Hepatocyte (in vitro differentiated cells): Measurements from ENCODE around the gene ASB15. TPM values are rescaled to one million over a fixed set of nuclear protein-coding genes. Genes with fewer than 3 reads are reported as not detected.

ENCODE experiments used
- DNase-seq: peaks from one replicate; pipeline ENCODE4 v3.0.0-alpha.2; 2016; ENCODE audit warnings: low spot score
- H2AFZ ChIP-seq: fragments of 200-600 bp; sonication (generic); 2 replicates; pipeline ENCODE4 v1.6.0; 2016; ENCODE audit warnings: antibody characterized with exemption, mild to moderate bottlenecking
- H3K27ac ChIP-seq: fragments of 200-600 bp; sonication (generic); 2 replicates; pipeline ENCODE4 v1.5.1; 2016; ENCODE audit warnings: mild to moderate bottlenecking
- H3K27me3 ChIP-seq: fragments of 200-600 bp; sonication (generic); 2 replicates; pipeline ENCODE4 v1.6.1; 2016
- H3K36me3 ChIP-seq: fragments of 200-600 bp; sonication (generic); replicated peaks from 2 replicates; pipeline ENCODE4 v1.5.1; 2016; ENCODE audit warnings: low read depth; ENCODE audit not compliant: insufficient read depth
- H3K4me1 ChIP-seq: fragments of 200-600 bp; sonication (generic); 2 replicates; pipeline ENCODE4 v1.5.1; 2016; ENCODE audit warnings: mild to moderate bottlenecking, moderate library complexity; ENCODE audit not compliant: insufficient read depth
- H3K4me2 ChIP-seq: fragments of 200-600 bp; sonication (generic); 2 replicates; pipeline ENCODE4 v1.6.0; 2016
- H3K4me3 ChIP-seq: fragments of 200-600 bp; sonication (generic); 2 replicates; pipeline ENCODE4 v1.5.1; 2016; ENCODE audit warnings: mild to moderate bottlenecking
- H3K79me2 ChIP-seq: fragments of 200-600 bp; sonication (generic); 2 replicates; pipeline ENCODE4 v1.6.0; 2017; ENCODE audit warnings: mild to moderate bottlenecking
- H3K9me2 ChIP-seq: fragments of 200-600 bp; sonication (generic); replicated peaks from 2 replicates; pipeline ENCODE4 v1.6.0; 2017; ENCODE audit warnings: mild to moderate bottlenecking; ENCODE audit not compliant: insufficient read depth
- H3K9me3 ChIP-seq: fragments of 200-600 bp; sonication (generic); 2 replicates; pipeline ENCODE4 v1.5.1; 2016; ENCODE audit warnings: low read depth, mild to moderate bottlenecking
- H4K20me1 ChIP-seq: fragments of 200-600 bp; sonication (generic); 2 replicates; pipeline ENCODE4 v1.6.0; 2016; ENCODE audit warnings: mild to moderate bottlenecking; ENCODE audit not compliant: insufficient read depth, poor library complexity, severe bottlenecking
- CTCF ChIP-seq: fragments of 200-600 bp; sonication (generic); IDR thresholded peaks from 2 replicates; pipeline ENCODE4 v1.5.1; 2016; ENCODE audit warnings: antibody characterized with exemption, mild to moderate bottlenecking; ENCODE audit not compliant: poor library complexity
- EZH2 ChIP-seq: fragments of 200-600 bp; sonication (generic); IDR thresholded peaks from 2 replicates; pipeline ENCODE4 v1.6.1; 2016; ENCODE audit warnings: antibody characterized with exemption, mild to moderate bottlenecking, borderline replicate concordance
- EZH2phosphoT487 ChIP-seq: fragments of 200-600 bp; sonication (generic); IDR thresholded peaks from one replicate; pipeline ENCODE4 v1.6.1; 2018; ENCODE audit warnings: antibody characterized with exemption, mild to moderate bottlenecking, low read depth, moderate library complexity; ENCODE audit not compliant: unreplicated experiment, severe bottlenecking
- WGBS: methylation state at CpG from one replicate; pipeline ENCODE4 v1.1.6; 2016; ENCODE audit warnings: low lambda C conversion rate; ENCODE audit errors: missing lambda C conversion rate; 5-methylcytosine and 5-hydroxymethylcytosine counted together
- polyA plus RNA-seq: library from polyadenylated mRNA; unstranded; fragments of >200 nt; fragmentation: Nextera tagmentation; extraction: Ambion mirVana; gene quantifications from 2 replicates; pipeline ENCODE4 v1.2.1, GENCODE V29; 2016
- total RNA-seq: library from RNA; depleted of rRNA; stranded (reverse); fragments of >200 nt; gene quantifications from 2 replicates; pipeline ENCODE4 v1.2.3, GENCODE V29; 2014

ASB15 gene
- total and polyA plus RNA-seq, 2 experiments from 2014 or later: not detected

- H3K4me3 ChIP-seq: no peak overlapping the region
- H3K27me3 ChIP-seq: no peaks in the 10 kb centered on the region
- no peak for DNase-seq
- H4K20me1 ChIP-seq: no peaks in the 10 kb centered on the region
- H3K4me1 ChIP-seq: no peaks in the 10 kb centered on the region
- no peaks in the 10 kb centered on the region for H3K9me2 ChIP-seq
- H3K4me2 ChIP-seq: no peak overlapping the region
- H3K9me3 ChIP-seq: no peaks in the 10 kb centered on the region
- peaks cover under 1% of the 10 kb centered on the region for H3K79me2 ChIP-seq
- TF ChIP-seq CTCF (no peak), EZH2phosphoT487 (no peak), EZH2 (no peak)
- no peak overlapping the region for H3K27ac ChIP-seq
- H2AFZ ChIP-seq: no peak overlapping the region
- H3K36me3 ChIP-seq: no peaks in the 10 kb centered on the region
Measured at GRCh38 chr7:123562121-123562520, 39.5 kb upstream of the ASB15 start.

GRCh38 chr7:123569352-123570010, 32.1 kb upstream of the ASB15 start:
- H3K79me2 ChIP-seq: no peaks in the 10 kb centered on the region
- no peak overlapping the region for H2AFZ ChIP-seq
- 87% methylated on average over 2 of the region's 2 CpGs for WGBS
- no peaks in the 10 kb centered on the region for H3K9me3 ChIP-seq
- H3K4me3 ChIP-seq: no peak overlapping the region
- no peak for DNase-seq
- no peak overlapping the region for H3K4me2 ChIP-seq
- no peaks in the 10 kb centered on the region for H4K20me1 ChIP-seq
- no peak for TF ChIP-seq EZH2phosphoT487
- no peak for TF ChIP-seq CTCF
- TF ChIP-seq EZH2: no peak
- H3K27ac ChIP-seq: no peak overlapping the region
- no peaks in the 10 kb centered on the region for H3K4me1 ChIP-seq
- H3K27me3 ChIP-seq: no peaks in the 10 kb centered on the region
- no peaks in the 10 kb centered on the region for H3K9me2 ChIP-seq
- no peaks in the 10 kb centered on the region for H3K36me3 ChIP-seq

DNA sequence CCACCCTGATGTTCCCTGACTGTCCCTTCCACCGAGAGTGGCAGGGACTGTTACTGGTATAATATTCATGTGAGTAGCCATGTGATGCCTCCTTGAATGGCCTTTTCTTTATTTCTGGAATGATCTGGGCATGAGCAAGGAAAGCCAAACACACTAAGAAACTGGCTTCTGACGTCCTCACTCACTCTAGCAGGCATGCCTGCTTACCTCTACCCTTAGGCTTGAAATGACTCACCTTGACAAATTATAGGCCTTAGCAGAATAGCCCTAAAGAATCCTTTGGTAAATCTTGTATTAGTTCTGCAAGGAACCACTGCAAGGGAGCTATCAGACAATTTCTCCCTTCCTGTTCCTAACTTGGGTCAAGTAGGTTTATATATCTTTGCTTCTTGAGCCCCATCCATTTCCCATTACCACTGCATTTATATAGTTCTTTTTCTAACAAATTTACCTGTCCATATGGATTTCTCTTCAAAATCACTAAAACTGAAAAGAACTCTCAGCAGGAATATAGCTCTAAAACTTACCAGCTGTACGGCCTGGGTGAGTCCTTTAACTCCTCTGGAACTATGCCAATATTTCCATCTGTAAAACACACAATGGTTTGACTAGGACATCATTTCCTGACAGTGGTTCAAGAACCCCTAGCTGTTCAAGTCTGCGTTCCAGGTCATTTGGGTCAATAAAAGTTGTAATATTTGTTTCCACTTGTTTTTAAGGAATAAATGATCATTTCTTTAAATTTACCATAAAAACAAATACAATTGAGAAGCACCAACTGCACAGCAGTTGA, 31.0 kb upstream of the ASB15 start:
- TF ChIP-seq CTCF (no peak), EZH2 (no peak), EZH2phosphoT487 (no peak)
- no peaks in the 10 kb centered on the region for H3K4me1 ChIP-seq
- no peaks in the 10 kb centered on the region for H4K20me1 ChIP-seq
- no peak overlapping the region for H2AFZ ChIP-seq
- no peak for DNase-seq
- no peak overlapping the region for H3K4me2 ChIP-seq
- H3K27ac ChIP-seq: no peak overlapping the region
- no peak overlapping the region for H3K4me3 ChIP-seq
- WGBS: 65% methylated on average over 4 of the region's 4 CpGs
- H3K9me2 ChIP-seq: no peaks in the 10 kb centered on the region
- no peaks in the 10 kb centered on the region for H3K9me3 ChIP-seq
- H3K36me3 ChIP-seq: no peaks in the 10 kb centered on the region
- no peaks in the 10 kb centered on the region for H3K79me2 ChIP-seq
- no peaks in the 10 kb centered on the region for H3K27me3 ChIP-seq
